ENCODE results near the gene DARS1. TPM values are rescaled to one million over a fixed set of nuclear protein-coding genes. Genes with fewer than 3 reads are reported as not detected.

Gene DARS1
- 92.3 TPM for polyA plus RNA-seq (ENCODE audit: insufficient read length)

DNA sequence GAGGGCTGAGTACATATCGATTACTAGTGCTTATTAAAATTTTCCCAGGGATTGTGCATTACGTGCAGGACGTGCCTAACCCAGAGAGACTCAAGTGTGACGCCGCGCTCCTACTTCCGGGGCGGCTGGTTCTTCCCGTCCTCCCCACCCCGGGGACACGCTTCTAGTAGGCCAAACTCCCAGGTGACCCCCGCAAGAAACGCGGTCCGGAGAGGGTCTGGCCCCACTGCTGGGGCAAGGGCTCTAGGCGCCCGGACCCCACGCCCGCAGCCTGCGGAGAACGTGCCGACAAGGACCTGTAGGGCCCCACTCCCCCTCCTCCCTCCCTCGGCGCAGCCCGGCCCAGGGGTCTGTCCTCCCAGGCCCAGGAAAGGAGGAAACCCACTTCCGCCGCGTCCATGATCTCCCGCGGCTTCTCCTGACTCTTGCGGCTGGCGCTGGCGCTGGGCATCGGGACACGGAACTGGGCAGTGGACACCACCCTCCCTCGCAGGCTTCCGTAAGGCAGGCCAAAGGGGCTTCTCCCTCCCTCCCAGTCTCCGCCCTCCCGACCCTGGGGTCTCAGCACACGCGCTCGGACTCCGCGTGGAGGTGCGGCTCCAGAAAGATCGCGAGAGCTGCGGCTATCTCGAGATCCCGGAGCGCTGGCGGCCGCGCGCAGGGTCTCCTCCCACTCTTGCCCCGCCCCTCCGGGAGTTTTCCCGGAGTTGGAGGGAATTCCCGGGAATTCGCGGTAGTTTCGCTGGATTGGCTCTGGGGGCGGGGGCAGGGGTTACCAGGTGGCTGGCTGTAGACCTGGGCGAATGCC, at the start of gene DARS1:
DARS1 (minus strand) TSS at position 609 of the 808 bp plus-strand sequence; CDS start at position 451, 158 bp downstream.
- peak; percentile 86 for DNase-seq (ENCODE audit: low read depth)

DNA sequence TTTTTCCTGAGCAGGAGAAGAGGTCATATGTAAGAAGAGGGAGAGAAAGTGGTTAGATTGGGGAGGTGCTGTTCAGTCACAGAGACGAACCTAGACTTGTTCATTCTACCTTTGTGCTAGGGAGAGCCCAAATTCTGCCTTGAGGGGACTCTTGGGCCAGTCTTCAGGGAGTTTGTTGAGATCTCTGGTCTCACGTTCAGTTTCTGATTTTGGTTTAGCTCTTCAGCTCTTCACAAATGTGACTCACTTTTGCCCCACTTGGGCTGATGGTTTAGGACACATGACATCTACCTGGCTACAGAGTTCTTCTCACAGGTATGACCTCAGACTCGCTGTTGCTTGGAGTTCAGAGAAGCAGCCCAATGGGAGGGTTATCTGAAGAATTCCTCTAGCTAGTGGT, 49.2 kb upstream of the DARS1 start:
- no peak for DNase-seq (ENCODE audit: low read depth)

DNA sequence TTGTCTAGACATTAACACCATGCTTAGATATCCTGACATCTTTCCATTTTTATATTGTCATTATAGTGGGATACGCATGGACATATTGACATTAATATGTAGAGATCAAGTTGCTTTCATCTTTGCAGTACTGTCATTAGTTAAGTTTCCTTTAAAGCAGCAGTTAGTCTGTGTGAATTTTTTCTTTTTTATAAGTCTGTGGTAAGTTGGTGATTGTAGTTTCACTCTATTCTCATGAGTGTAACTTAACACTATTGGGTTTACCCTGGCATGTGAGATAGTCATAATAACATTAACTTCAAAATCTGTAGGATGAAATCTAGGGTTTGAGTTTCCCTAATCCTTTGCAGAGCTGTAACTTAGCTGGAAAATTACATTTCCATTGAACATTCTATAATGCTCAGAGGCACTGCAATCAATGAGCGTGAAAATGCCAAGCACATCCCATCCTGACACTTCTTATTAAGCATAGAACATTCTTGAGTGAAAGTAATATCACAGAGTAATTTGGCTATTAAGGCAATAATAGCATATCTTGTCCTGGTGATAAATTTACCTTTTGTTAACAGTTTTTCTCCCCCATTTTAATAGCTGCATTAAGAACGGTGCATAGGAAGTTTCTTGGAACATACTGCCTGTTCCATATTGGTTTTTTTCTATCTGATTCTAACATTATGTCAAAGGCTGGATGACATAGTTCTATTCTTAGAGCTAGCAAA, 47.5 kb upstream of the DARS1 start:
- no peak for DNase-seq (ENCODE audit: low read depth)

DNA sequence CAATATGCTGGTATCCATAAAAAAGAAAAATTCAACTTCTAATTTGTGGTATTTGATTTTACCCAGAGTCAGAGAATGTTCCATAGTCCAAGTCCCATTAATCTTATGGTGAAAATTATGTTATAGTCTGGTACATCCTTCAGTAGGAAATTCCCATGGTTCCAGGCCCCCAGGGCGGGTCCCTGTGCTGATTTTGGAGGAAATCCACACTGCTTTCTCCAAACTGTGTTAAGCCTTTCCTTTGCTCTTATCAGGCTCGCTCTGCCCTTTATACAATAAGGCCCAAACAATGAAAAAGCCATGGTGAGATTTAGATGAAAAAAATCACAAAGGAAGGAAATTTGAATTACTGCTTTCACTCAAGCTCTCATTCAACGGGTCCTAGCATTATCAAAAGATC, 46.8 kb upstream of the DARS1 start:
- no peak for DNase-seq (ENCODE audit: low read depth)

DNA sequence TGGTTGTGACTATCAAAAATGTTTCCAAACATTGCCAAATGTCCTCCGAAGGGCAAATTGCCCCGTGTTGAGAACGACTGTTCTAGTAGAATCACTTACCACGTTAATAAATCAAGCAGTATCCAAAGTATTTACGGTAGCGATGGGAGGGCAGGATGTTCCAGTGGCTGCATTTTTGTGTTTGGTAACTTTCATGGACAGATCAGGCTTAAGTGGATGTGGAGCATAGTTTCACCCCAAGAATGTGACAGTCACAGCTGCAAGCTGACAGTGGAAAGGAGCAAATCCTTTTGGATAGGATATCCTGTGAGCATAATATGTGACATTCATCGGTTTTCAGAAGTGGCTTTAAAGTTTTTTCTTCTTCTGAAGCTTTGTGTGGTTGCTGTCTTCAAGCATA, 46.3 kb upstream of the DARS1 start:
- no peak for DNase-seq (ENCODE audit: low read depth)

DNA sequence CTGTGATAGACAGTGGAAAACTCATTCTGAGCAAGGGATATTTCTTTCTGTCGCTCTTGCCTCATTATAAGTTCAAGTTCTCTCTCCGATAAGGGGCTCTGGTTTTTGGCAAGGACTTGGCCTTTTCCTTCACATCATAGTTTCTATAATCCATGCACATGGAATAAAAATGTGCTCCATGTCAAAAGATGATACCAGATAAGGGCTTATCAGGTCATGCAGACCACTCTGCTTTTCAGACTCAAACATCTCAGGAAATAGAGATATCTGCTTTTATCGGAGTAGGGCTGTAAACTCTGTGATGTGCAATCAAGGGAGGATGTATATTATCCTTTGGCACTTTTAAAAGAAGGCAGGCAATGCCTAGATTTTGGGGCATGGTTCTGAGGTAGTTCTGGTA, 45.0 kb upstream of the DARS1 start:
- no peak for DNase-seq (ENCODE audit: low read depth)

DNA sequence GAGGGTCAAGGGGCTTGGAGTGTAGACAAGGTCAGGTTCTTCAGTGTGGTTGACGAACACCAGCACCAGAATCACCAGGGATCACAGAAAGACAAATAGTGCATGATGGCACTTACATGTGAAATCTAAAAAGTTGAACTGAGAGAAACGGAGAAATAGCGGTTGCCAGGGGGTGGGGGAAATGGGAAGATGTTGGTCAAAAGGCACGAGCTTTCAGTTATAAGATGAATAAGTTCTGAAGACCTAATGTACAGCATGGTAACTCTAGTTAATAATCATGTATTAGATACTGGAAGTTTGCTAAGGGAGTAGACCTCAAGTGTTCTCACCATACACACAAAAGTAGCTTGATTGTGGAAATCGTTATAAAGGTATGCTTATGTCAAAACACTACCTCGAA, 43.7 kb upstream of the DARS1 start:
- DNase-seq (ENCODE audit: low read depth): no peak

DNA sequence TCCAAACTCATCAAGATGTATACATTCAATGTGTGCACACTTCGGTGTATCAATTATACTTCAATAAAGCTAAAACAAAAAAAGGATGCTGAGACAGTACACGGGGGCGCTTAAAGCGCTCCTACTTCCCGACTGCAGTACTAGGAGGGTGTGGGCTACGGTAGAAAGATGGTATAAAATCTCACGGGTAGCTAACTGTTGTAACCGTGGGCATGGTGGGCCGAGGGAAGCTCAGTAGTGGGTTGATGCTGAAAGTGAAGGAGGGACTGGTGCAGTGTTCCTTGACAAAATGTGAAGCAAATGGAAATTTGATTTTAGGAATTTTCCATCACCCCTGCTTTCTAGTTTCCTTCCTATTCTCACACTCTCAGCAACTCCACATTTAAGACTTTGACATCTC, 42.6 kb upstream of the DARS1 start:
- no peak for DNase-seq (ENCODE audit: low read depth)

DNA sequence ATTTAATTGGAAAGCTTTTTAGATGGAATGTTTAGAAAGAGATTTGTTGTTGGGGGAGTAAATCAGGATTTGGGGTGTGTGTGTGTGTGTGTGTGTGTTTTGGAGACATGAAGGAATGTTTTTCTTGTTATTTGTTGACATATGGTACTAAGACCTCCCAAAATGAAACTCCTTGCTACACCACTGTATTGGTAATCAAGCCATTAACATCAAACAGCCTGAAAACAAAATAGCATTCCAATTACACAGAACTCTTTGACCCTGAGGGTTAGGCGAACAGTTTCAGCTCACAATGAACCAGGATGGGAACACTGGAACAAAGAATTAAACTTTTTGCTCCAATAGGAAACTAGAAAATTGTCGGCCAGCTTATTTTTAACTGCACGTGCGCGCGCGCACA, 41.7 kb upstream of the DARS1 start:
- no peak for DNase-seq (ENCODE audit: low read depth)

DNA sequence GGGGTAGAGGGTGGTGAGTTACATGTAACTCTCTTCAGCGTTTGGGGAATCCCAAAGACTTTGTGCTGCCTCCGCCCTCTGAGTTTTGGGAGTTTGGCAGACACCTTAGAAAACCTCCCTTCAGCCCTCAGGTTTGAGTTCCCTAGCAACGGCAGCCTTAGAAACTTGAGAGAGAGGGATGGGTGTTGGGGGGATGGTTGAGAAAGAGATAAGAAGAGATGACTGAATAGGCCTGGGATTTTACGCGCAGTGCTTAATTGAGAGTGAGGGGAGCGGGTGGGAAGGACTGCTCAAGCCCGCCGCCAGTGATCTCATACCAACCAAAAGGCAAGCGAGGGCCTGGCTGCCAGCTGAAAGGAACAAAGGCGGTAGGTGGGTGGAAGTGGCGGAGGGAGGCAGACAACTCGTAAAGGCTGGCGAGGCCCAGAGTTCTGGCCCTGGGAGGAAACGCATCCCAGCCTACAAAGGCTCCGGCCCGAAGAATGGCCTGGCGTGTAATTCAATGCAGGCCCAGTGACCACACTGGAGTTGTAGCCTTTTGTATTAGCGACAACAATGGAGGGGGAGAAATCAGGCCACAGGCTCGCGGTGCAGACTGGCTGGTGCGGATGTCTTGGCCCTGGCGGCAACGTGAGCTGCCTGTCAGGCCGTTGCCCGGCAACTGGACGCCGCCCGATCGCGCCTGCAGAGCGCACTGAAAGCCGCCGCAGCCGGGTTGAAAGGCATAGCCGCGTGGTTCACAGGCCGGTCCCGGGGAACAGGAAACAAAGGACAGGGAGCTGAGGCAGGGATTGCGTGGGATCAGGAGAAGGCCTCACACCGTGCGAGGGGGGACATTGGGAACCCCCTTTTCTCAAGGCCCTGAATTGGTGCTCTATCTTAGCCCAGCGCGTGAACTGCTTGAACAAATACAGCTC, 39.9 kb upstream of the DARS1 start:
- DNase-seq (ENCODE audit: low read depth): no peak

DNA sequence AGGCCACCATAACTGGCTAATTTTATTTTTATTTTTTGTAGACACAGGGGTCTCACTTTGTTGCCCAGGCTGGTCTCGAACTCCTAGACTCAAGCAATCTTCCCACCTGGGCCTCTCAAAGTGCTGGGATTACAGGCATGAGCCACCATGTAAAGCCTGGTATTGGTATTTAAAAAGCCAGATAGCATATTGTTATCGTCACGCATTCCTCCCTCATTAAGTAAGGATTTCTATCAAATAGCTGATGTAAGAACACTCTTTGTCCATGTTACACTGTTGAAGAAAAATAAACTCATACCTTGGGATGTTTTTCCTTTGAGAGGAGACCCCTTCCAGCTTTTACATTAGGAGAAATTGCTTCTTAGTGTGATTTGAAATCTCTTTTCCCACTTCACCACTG, 39.2 kb upstream of the DARS1 start:
- DNase-seq (ENCODE audit: low read depth): no peak

DNA sequence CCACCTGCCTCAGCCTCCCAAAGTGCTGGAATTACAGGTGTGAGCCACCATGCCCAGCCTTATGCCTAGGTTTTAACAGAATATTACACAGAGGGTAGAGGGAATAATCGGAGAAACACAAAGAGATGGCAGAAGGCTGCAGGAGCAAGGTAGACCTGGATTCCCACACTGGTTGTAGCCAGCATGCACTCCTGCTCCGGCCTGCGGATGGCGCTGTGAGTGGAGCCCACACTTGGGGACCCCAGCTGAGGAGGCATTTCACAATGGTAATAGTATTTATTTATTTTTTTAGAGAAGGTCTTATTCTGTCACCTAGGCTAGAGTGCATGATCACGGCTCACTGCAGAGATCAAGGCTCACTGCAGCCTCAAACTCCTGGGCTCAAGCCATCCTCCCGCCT, 38.8 kb upstream of the DARS1 start:
- no peak for DNase-seq (ENCODE audit: low read depth)

DNA sequence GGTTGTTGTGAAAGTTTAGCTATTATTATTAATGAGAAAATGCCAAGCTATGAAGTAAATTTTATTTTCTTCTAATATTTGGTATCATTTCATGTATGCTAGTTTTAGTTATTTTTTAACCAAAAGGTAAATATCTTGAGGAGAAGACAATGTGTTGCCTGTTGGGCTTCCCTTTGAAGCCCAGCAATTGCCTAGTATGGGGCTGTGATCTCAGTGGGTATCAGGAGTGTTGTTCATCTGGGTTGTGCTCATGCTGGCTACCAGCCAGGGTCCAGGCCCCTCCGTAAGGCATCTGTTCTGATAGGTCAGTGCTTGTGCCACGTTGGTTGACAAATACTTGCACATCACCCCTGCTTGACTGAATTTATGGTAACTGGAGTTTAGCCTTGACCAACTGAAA, 38.0 kb upstream of the DARS1 start:
- no peak for DNase-seq (ENCODE audit: low read depth)

DNA sequence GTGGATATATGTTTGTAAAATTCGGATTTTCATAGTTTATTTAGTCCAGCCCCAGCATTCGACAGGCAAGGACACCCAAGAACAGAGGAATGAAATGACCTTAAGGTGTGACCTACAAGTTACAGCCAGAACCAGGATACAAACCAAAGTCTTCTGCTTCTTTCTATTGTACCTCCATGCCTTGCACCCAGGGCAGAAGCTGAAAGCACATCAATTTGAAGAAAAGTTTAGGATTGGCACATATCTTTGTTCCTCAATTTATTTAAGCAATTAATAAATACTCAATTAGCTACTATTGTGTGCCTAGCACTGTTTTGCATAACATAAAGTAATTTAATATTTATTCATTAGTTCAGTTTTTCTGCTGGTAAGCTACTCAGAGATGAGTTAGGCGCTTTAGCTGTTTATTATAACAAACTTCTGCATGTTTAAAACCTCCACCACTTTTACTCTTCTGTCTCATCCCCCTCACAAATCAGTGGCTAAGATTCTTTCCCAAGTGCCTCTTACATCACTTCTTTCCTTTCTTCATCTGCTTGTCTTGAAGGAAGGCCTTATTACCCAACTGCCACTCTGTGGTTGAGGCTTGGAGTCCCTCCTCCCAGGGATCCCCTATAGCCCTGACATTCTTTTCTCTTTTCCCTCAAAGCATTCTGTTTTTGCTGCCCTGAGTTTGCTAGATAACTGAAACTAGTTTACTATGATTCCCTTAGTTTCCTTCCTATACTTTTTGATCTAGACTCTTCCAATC, 37.1 kb upstream of the DARS1 start:
- DNase-seq (ENCODE audit: low read depth): no peak

DNA sequence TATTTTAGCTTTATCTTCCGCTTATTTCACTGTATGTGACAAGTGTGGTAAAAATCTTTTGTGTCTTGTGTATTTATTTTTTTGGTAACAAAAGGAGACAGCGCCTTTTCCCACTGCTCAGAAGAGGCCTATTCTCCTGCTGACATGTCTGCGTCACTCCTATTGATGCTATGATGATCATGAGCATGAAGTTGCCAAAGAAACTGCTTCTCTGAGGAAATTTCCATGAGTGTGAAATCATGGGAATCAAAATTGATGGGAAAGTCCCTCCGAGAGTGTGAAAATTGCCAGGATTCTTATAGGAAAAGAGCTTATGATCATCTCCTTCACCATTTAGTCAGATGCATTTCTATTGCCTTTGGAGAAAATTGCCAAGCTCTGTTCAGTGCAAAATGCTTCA, 36.5 kb upstream of the DARS1 start:
- DNase-seq (ENCODE audit: low read depth): no peak

DNA sequence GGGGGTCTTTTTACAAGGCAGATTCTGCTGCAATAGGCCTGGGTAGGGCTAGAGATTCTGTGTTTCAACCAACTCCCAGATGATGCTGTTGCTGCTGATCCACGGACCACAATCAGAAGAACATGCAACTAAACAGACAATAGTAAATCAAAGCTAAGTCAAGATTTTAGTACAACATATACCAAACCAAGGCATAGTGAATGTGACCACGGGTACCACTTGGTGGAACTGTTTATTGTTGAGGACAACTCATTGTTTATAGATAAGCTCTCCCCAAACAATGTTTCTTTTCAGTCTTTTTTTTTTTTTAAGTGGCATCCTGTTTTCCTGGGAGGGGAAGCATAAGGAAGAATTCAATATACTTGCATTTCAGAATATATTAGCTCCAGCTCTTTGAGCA, 36.0 kb upstream of the DARS1 start:
- no peak for DNase-seq (ENCODE audit: low read depth)

DNA sequence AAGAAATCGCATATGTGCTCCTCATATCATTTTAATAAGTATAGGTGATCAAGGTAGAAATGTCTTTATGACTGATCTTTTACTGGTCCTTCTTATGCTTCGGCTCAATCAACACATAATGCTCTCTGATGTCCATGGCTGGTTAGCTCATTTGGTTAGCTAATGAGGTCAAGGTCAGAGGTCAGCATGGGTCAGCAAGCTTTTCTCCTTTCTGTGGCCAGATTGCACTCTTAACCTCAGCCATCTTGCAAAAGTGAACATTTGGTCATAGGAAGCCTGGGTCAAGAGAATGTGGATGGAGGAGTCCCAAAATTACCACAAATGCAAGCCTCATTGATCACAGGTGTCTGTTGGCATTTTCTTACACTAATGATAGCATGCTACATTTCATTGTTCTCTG, 35.4 kb upstream of the DARS1 start:
- DNase-seq (ENCODE audit: low read depth): no peak

DNA sequence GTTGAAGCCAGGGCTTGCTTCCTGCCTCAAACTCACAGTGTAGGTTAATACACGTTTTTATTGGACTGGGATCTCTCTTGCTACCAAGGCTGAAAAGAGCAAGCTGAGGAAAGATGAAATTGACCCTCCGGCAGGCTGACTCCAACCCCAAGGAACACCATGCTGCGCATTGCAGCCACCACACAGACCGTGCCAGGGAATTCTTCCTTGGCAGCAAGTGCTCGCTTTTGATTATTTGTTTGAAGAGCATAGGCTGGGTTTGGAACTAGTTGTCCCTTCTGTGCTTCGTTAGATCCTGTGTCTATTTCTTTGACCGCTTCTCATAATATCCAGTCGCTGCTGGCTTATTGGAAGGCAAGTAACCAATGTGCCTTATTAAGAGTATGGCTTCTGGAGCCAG, 34.4 kb upstream of the DARS1 start:
- no peak for DNase-seq (ENCODE audit: low read depth)

DNA sequence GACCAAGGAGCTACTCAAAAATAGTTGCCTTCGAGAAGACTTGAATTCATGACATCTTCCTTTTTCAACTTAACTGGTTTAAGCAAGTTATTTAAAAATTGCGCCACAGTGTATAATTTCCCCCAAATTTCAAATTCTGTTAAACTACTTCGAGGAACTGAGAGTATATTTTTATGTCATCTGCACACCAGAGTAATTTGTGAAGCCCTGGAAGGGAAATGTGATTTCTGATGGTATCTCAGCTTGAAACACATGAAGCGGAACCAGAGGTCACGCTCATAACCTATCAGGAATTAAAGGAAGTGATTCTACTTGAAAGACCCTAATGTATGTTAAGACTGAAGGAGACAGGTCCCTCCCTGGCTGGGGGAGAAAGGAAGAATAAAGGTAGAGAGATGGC, 33.9 kb upstream of the DARS1 start:
- DNase-seq (ENCODE audit: low read depth): no peak

DNA sequence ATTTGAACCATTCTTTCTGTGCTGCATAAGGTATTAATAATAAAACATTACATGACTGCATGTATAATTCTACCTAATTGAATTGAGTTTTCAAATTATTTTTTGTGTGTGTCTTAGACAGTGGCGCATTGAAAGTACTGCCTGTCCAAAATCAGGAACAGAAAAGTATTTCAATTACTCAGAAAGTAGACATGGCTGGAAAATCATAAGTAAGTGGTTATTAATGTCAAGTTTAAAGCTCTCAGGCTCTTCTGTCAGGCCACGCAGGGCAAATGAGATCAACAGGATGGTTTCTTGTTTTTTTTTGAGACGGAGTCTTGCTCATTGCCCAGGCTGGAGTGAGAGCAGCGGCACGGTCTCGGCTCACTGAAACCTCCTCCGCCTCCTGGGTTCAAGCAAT, 32.4 kb upstream of the DARS1 start:
- no peak for DNase-seq (ENCODE audit: low read depth)

DNA sequence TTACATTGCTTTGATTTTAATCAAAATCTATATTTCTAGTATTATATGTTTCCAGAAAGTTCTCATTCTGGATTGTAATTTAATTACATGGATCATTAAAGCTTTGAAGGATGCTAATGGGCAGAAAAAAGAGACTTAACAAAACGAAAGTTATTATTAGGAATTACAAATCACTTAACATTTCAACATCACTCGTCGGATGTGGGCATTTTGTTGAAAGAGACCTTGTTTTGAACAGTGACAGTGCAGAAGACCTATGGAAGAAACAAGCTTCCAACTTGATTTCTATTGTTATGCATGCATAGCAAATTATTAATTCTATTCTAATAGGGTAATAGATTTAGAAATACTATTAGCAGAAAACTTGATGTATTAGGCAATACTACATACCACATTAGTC, 31.4 kb upstream of the DARS1 start:
- DNase-seq (ENCODE audit: low read depth): no peak

DNA sequence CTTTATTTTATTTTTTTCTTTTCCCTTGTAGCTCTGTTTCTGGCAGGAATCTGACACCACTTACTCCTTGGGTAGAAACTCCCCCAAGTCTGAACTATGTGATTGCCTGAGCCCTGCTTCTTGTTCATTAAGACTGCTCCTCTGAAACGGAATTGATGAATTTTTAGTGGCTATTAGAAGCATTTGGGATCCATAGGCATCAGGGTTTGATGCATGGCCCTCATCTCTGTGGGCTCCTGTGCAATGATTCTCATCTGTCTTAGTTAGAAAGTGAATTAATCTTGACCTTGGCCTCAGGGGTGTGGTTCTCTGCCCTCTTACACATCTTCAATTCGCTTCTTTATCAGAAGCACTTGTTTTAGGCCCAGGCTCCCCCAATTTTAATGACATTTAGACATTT, 31.0 kb upstream of the DARS1 start:
- no peak for DNase-seq (ENCODE audit: low read depth)

Measured in forelimb muscle (tissue), 1 donor.